GM12801 (cell line): ENCODE results near the gene SLC25A39.

Experiments
- TF ChIP-seq, protein P1 (sequence below): IDR thresholded peaks from one replicate; pipeline ENCODE4 v1.5.1; 2011; ENCODE audit warnings: control low read depth; ENCODE audit not compliant: insufficient read length; ENCODE audit errors: extremely low read depth

The SLC25A39 gene

GRCh38 chr17:44355642-44356099, 31.0 kb upstream of the SLC25A39 start:
- TF ChIP-seq, protein P1, sequence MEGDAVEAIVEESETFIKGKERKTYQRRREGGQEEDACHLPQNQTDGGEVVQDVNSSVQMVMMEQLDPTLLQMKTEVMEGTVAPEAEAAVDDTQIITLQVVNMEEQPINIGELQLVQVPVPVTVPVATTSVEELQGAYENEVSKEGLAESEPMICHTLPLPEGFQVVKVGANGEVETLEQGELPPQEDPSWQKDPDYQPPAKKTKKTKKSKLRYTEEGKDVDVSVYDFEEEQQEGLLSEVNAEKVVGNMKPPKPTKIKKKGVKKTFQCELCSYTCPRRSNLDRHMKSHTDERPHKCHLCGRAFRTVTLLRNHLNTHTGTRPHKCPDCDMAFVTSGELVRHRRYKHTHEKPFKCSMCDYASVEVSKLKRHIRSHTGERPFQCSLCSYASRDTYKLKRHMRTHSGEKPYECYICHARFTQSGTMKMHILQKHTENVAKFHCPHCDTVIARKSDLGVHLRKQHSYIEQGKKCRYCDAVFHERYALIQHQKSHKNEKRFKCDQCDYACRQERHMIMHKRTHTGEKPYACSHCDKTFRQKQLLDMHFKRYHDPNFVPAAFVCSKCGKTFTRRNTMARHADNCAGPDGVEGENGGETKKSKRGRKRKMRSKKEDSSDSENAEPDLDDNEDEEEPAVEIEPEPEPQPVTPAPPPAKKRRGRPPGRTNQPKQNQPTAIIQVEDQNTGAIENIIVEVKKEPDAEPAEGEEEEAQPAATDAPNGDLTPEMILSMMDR: no peak

DNA sequence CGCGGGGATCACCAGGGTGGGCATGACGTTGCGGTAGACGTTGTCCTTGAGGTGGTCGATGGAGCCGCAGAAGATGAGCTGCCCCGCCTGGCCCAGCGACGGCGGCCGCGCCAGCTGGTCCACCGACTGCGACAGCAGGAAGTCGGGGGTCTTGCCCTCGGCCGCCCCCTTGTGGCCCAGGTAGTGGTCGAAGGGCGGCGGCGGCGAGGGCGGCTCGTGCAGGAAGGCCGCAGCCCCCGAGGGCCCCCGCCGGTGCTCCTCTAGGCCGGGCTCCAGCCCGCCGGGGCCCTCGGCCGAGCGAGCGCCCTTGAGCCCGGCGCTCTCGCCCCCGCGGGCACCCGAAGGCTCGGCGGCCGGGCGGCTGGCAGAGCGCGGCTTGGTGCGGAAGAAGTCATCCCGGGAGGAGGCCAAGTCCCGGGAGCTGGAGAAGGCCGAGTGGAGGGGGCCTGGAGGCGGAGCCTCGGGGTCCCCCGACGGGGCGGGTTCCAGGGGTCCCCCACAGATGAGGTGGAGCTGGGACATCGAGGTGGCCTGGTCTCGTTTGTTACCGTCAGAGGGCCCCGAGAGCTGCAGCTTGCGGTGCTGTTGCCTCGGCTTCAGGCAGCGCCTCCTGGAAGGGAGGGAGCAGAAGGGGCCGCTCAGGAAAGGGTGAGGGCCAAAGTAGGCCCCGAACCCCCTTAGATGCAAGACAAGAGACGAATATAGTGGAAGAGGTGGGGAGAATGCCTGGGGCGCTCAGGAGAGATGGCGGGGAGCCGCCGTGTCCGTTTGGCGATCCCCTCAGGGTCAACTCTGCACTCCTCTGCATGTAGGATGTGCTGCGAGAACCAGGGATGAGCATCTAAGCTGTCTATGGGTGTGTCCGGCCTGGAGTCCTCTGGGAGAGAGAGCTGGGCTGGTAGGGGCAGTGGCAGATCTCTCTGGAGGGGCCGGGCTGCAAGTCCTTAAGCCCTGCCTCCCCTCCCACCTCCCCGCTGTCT, 30.2 kb upstream of the SLC25A39 start:
- TF ChIP-seq, protein P1: no peak

GRCh38 chr17:44353672-44354331, 29.2 kb upstream of the SLC25A39 start:
- TF ChIP-seq, protein P1: no peak

GRCh38 chr17:44352828-44353671, 28.4 kb upstream of the SLC25A39 start:
- TF ChIP-seq, protein P1: no peak

DNA sequence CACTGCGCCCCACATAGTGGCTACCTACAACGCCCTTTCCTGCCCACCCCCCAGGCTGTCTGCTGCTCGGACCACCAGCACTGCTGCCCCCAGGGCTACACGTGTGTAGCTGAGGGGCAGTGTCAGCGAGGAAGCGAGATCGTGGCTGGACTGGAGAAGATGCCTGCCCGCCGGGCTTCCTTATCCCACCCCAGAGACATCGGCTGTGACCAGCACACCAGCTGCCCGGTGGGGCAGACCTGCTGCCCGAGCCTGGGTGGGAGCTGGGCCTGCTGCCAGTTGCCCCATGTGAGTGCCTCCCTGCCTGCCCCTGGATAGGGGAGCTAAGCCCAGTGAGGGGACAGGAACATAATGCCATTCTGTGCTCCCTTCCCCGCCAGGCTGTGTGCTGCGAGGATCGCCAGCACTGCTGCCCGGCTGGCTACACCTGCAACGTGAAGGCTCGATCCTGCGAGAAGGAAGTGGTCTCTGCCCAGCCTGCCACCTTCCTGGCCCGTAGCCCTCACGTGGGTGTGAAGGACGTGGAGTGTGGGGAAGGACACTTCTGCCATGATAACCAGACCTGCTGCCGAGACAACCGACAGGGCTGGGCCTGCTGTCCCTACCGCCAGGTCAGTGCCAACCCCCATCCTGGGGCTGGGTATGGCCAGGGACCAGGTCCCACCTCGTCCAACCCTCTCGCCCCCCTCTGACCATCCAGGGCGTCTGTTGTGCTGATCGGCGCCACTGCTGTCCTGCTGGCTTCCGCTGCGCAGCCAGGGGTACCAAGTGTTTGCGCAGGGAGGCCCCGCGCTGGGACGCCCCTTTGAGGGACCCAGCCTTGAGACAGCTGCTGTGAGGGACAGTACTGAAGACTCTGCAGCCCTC, 27.6 kb upstream of the SLC25A39 start:
- TF ChIP-seq, protein P1: no peak

DNA sequence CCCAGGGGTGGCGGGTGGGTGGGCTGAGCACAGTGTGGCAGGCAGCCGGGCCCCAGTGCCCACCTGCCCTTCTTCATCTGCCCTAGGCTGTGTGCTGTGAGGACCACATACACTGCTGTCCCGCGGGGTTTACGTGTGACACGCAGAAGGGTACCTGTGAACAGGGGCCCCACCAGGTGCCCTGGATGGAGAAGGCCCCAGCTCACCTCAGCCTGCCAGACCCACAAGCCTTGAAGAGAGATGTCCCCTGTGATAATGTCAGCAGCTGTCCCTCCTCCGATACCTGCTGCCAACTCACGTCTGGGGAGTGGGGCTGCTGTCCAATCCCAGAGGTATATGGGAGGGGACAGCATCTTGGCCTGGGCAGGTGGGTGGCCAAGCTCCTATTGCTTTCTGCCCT, 26.8 kb upstream of the SLC25A39 start:
- TF ChIP-seq, protein P1: no peak
